SK-N-SH (cell line): ENCODE measurements around the gene WDTC1.

Source experiments
- EZH2phosphoT487 ChIP-seq: fragments of 200-600 bp; sonication (generic); IDR thresholded peaks from 2 replicates; pipeline ENCODE4 v1.6.1; 2017; ENCODE audit warnings: low read depth, mixed run types, mild to moderate bottlenecking, antibody characterized with exemption, moderate library complexity, borderline replicate concordance
- RAD21 ChIP-seq: IDR thresholded peaks from 2 replicates; pipeline ENCODE4 v1.6.1; 2012; ENCODE audit warnings: mild to moderate bottlenecking, low read length

DNA sequence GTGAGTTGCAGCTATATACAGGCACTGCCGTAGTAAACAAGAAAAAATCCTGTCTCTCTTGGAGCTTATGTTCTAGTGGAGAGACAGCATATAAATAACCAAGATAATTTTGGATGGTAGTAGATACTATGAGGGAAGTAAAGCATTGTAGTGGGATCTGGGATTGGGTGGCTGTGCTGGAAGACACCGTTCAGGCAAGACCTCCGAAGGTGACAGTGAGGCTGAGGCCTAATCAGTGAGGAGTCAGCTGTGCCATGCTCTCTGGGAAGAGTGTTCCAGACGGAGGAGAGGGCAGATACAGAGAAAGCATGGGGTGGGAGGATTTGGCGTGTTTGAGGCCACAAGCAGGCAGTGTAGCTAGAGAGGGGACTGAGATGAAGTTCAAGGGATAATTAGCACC, 93.5 kb downstream of the WDTC1 start:
- TF ChIP-seq EZH2phosphoT487, result no peak
- TF ChIP-seq RAD21, result no peak
